ENCODE data around the gene IMMP1L.
A peak's percentile ranks its signal among the peaks of the same experiment; 100 is the strongest.

Gene IMMP1L

DNA sequence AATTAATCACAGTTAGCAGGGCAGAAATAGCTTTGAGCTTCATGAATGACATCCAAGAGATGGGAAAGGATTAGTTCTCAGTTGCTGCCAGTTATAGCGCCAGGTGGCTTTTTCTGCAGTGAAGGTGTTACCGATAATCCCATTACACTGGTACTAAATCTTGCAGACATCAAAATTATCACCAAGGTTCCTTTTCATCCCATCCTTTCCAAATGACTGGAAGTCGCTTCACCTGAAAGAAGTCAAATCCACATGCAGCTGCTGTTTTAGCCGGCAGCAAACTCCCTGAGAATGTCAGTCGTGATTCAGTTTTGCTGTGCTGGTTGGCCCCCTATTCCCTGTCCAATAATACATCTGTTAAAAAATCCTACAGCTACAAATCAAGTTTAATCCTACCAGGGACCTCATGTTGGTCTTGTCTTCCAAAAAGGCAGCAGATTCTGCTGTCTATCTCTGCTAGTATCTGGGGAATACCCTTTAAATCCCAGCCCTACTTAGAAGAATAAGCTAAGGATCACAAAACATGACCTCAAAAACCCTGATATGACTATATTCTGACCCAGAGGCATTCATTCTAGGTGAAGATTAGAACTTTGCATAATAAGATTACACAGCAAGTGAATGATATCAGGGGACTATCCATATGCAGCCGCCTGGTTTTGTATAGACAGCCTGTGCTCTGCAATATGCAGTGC lies 31.7 kb downstream of the IMMP1L start:
- FAIRE-seq: no peak
- no peak for DNase-seq (ENCODE audit: insufficient read length, low spot score)

DNA sequence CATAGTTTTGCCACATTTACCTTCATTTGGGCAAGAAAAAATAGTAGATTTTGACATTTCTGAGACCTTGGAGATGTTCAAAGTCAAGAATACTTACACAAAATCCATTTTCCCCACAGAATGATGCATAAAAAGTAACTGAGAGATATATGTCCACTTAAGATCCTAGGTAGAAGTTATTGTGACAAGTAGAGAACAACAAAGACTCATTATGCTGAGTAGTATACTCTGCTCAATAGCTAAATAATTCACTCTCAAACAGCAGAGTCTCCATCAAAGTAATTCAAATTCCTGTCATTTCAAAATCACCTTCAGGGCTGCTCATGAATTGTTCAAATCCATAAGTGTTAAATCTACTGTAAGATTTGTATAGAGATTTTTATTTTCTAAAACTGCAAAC lies 35.3 kb downstream of the IMMP1L start:
- DNase-seq (ENCODE audit: insufficient read length, low spot score): no peak
- FAIRE-seq: no peak

DNA sequence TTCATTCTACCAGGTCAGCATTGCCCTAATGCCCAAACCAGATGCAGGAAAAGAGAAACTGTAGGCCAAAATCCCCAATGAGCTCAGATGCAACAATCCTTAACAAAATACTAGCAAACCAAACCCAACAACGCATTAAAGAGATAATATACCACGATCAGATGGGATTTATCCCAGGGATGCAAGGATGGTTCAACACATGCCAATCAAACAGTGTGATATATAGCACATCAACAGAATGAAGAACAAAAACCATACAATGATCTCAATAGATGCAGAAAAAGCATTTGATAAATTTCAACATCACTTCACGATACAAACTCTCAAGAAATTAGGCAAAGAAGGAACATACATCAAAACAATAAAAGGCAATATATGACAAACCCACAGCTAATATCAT lies 45.0 kb downstream of the IMMP1L start:
- FAIRE-seq: no peak
- no peak for DNase-seq (ENCODE audit: insufficient read length, low spot score)

DNA sequence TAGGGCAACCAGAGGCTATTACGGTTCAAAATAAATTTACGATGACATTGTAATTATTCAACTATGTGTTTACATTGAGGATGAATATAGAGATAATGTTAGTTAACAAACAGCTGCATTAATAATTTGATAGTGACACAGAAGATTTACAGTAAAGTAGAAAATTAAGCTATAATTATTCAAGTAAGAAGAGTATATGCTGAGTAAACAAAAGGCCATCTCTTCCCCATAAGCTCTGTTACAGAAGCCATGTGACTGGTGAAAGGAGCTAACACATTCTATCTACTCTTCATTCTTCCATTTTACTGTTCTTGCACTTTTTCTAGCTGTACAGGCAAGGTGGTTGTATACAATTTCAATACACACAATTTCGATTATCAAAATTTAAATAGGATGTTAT lies 54.2 kb downstream of the IMMP1L start:
- no peak for FAIRE-seq
- no peak for DNase-seq (ENCODE audit: insufficient read length, low spot score)

DNA sequence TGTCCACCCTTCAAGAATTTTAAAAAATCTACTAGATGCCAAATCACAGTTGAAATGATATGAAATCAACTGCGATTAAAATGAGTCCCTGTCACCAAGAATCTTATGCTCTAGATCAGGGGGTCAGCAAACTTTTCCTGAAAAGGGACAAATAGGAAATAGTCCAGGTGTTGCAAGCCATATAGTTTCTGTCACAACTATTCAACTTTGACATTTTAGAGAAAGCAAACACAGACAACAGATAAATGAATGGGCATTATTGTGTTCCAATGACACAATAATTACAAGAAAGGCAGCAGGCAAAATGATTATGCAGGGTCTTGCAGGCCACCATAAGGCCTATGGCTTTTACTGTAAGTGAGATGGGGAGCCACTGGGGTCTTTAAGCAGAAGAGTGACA lies 58.6 kb downstream of the IMMP1L start:
- FAIRE-seq (no peak), DNase-seq (ENCODE audit: insufficient read length, low spot score) (no peak)

DNA sequence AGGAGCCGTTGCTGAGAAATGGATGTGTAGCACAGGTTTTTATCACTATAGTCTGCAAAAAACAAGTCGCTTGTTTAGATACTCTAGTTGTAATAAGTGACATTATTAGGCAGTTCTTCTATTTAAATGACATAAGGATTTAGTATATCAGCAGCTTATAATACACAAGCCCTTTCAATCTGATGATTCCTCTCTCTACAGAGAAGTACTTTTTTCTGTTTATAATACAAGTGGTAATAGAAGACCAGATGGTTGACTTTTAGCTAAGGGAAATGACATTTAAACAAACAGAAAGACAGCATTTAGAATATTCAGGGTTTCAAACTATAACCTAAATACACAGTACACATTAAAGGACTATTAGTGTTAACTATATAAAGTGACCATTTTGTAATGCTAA lies 60.4 kb downstream of the IMMP1L start:
- DNase-seq (ENCODE audit: insufficient read length, low spot score) (no peak), FAIRE-seq (no peak)

DNA sequence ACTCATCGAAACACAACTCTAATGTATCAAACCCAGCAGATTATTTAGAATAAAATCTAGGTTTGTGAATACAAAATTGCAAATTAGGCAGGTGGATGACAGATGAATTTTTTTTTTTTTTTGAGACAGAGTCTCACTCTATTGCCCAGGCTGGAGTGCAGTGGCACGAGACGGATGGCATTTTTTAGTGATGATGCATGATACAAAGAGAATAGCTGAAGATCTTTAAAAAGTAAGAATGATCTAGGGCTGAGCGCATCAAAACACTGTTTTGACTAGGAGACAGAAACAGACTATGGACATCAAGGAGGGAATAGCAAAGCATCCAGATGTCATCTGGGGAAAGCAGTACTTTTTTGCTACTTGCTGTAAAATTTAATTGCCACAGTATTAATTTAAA lies 63.8 kb downstream of the IMMP1L start:
- FAIRE-seq: no peak
- DNase-seq (ENCODE audit: insufficient read length, low spot score): no peak

DNA sequence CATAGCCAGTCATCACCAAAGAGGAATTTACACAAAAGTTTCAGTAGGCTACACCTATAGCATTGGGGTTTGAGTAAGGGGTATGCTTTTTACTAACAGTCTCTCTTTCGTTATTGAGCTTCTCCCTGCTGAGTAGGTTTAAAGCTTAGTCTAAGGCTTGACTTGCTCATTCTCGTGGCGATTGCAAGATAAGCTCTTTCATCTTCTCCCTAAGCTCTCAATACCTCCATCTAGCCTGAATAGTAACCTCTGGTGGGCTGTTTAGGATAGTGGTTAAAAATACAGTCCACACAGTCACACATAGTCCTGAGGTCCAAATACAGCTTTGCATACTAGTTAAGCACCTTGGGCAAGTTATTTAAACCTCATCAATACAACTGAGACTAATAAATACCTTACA lies 65.6 kb downstream of the IMMP1L start:
- FAIRE-seq (no peak), DNase-seq (ENCODE audit: insufficient read length, low spot score) (no peak)

DNA sequence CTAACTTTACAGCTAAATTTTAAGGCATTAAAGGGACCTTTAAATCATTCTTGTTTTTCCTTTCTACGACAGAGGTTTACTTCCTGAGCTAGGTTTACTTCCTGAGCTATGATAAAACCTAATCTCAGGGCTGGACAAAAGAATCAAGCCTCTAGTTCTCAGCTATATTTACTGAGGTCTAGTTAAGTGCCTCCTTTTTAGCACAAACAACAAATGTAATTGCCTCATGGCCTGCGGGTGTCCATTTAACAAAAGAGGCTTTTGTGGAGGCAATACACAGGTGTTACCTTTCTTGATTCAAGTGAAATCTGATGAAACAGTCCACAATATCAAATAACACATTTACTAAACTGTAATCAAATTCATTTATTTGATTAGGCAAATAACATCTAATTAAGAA lies 67.3 kb downstream of the IMMP1L start:
- FAIRE-seq (no peak), DNase-seq (ENCODE audit: insufficient read length, low spot score) (no peak)

DNA sequence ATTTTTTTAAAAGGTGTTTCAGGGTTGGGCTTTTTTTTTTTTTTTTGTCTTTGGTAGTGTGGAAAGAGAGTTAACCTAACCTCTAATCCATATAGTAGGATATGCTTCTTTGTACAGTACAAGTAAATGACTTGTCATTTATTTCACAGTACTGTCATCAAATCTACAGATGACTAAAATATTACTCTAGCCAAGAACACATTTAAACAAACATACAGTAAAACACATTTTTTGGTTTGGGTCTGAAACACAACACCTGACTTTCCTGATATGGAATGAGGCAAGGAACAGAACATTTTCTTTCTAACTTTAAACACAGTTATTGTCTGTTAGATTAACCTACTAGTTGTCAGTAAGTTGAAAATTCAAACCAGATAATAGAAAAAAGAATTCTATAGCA lies 68.1 kb downstream of the IMMP1L start:
- FAIRE-seq (peak; percentile 28), DNase-seq (ENCODE audit: insufficient read length, low spot score) (no peak)

DNA sequence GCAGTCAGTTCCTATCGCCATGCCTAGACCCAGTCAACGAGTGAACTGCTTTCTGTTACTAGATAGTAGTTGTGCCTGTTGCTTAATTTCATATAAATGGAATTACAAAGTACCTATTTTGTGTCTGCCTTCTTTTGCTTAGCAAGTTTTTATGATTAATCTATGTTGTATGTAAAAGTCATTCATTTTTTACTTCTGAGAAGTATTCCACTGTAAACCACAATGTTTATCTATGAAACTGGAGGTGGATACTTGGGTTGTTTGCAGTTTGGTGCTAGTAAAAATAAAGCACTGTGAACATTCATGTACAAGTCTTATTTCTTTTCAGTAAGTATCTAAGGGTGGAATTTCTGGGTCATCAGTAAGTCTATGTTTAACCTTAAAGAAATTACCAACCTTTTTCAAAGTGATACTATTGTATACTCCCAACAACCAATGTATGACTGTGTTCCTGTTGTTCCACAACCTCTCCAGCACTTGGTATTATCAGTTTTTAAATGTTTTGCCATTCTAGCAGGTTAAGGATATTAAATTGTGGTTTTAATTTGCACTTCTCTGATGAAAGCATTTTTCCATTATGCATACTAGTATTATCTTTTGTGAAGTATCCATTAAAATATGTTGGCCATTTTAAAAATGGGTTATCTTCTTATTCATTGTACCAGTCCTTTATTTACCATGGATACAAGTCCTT lies 71.5 kb downstream of the IMMP1L start:
- no peak for DNase-seq (ENCODE audit: insufficient read length, low spot score)
- no peak for FAIRE-seq

DNA sequence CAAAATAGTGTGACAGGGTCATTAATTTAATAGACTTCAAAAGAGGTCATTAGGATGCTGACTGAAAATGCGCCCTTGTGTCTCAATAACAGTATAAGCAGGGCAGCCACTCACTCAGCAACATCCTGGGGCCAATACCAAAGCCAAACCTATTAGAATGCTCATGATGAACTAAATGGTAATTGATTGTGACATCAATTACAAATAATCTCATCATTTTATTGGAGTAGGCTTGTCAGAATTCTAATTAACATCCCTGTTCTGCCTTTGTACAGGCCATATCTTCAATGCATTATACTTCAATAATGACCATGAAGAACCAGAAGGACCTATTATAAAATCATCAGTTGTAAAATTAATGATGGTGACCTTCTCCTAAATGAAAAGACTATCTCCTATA lies 75.6 kb downstream of the IMMP1L start:
- FAIRE-seq (no peak), DNase-seq (ENCODE audit: insufficient read length, low spot score) (no peak)

DNA sequence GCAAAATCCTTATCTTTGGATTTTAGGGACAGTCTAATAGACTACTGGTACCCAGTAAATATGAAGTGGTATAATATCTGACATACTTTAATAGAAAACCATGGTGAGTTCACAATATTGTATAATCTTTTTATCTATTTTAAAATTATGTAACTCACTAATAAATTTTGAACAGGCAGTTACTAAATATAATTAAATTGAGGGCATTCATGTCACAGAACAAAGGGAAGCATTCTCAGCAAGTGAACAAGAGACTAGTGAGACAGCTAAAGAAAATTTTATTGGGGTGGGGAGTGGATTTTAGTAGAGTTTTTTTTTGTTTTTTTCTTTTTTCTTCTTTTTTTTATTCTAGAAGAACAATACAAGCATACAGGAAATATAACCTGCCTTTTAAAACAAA lies 84.8 kb downstream of the IMMP1L start:
- DNase-seq (ENCODE audit: insufficient read length, low spot score) (no peak), FAIRE-seq (no peak)

DNA sequence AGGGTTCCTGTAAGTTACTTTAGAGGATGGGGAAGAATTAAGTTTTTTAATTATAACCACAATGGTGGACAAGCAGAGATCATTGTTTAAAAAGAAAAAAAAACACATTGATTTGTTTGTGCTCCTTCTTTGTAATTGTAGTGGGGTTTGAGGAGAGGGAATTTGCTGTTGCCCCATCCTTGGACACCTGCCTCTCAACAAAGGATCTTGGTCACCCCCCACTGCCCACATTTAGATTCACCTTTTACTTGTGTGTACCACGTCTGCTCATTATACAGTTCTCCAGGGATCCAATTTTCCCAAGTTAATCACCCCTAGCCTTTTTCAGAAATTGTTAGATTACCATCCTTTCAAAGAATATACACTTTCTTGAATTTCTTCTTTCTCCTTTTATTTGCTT lies 86.7 kb downstream of the IMMP1L start:
- DNase-seq (ENCODE audit: insufficient read length, low spot score) (no peak), FAIRE-seq (no peak)

DNA sequence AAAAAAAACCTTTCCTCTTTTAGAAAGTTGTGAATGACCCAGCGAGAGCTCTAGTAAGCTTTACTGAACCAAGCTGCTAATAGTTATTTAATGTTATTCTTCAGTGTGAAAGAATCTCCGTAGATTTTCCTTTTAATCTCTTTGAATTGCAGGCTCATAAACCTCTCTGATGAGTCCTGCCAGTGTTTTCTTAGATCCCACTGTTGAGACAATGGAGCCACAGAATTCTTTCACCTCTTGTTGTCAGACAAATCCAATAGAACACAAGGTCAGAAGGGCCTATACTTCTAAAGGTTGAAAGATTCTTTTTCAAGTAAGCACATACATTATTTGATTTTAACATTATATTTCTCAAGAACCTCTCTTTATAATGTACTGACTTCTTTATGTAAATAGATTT lies 87.6 kb downstream of the IMMP1L start:
- FAIRE-seq: no peak
- DNase-seq (ENCODE audit: insufficient read length, low spot score): no peak

DNA sequence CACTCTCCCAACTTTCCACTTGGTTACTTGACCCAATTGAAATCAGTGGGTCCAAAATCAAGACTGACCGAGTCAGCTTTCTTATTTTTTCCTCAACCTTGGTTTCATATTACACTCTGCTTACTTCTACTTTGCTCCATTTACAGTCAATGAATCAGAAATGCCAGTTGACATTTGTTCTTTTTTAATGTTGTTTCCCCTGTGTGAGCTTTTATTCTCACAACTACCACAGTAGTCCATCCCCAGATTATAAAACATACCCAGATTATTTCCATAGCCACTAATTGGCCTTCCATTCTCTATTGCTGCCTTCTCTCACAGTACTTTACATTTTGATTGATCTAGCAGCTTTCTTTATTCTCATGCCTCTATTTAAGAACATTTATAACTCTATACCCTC lies 89.8 kb downstream of the IMMP1L start:
- no peak for FAIRE-seq
- DNase-seq (ENCODE audit: insufficient read length, low spot score): no peak

DNA sequence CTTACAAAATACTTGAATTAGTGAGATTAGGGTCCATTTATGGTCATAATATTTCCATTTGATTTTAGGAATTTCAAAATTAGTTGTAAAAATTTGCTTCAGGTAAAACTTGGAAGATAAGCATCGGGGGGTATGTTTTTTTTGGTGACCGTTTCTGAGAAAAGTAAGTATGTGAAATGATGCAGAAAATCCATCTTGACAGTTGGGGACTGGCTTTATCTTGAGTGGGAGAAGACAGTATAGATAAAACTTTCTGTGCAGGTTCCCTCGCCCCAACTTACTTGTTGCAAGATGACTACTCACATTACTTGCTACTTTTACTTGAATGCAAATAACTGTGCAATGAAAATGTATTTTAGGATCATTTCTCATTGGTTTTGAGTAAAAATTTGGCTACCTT lies 90.3 kb downstream of the IMMP1L start:
- FAIRE-seq: no peak
- DNase-seq (ENCODE audit: insufficient read length, low spot score): no peak

DNA sequence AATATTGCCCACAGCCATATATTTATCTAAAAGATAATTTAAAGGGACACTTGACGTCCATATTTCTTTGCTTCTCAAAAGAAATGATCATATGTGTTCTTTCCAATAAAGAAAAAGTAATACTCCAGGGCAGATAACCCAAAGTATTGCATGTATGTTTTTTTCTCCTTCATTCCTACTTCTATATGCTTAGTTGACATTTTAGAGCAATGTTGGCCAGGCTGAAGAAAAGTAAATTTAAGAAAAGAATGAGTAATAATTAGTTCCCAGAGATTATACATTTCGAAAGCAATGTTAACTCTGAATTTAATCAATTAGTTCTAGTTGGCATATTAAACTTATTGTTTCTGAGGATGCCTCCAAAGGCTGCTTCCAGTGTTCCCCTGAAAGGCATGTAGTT lies 91.6 kb downstream of the IMMP1L start:
- no peak for FAIRE-seq
- no peak for DNase-seq (ENCODE audit: insufficient read length, low spot score)

DNA sequence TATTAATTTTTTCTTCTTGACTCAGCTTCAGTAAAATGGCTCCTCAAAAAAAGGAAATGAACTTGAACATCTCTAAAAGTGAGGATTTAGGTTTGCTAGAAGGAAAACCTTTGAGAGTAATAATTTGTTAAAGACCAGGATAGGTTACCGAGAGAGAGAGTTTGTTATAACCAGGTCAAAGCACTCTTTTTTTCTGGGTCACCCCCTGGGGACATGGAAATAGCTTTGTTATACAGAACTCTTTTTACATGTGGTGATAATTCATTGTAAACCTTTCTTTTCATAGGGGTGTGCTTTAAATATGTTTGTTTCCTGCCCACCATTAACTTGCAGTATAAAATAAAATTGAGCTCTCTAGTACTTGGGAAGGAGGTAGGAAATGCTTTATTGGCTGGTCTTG lies 92.1 kb downstream of the IMMP1L start:
- no peak for FAIRE-seq
- DNase-seq (ENCODE audit: insufficient read length, low spot score): no peak

DNA sequence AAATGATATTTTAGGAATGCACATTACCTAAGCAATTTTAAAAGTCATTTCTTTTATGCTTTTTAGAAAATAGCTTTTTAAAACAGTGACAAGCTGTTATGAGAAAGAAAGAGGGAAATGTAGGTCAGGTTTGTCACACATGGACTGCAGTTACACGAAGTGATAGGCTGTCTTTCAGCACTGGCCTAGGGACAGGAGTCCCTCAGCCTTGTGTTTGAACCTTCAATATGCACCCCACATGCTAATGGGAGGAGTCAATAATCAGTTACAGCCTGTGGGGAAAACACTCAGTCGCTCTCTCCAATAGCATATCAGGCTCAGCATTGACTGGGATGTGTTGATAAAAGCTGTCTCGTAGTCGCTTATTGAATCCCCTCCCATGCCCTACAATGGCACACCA lies 94.0 kb downstream of the IMMP1L start:
- no peak for FAIRE-seq
- no peak for DNase-seq (ENCODE audit: insufficient read length, low spot score)

DNA sequence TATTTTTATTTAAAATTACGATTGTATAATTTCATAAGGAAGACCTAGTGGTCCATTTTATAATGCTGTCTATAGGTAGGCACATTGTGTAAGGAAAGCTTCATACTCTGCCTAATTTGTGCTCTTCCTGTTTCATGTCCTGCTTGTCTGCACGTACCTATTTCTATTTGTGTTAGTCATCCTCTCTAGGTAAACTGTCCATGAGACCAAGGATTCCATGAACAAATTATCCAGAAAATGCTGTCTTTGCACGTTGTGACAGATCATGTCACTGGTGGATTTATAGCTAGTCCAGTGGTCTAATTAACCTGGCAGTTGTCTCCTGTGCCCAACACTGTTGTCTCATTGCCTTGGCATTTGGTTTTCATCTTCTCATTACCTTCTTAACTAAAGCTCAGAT lies 95.1 kb downstream of the IMMP1L start:
- FAIRE-seq: no peak

DNA sequence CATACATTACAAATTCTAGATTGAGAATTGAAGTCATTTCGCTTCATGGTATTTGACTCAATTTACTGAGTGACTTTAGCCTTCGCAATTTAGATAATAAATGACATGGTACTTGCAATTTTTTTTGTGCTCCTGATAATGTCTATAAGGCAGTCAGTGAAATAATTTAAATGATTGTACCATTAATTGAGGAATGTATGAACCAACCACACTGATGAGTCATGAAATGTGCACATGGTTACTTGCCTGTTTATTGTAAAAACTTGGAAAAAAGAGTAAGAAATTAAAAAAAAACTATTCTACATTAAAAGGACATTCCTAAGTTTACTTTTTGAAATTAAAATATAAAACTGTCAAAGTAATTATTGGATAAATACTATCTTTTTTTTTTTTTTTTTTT lies 96.5 kb downstream of the IMMP1L start:
- no peak for FAIRE-seq
- no peak for DNase-seq (ENCODE audit: insufficient read length, low spot score)

More for the DNA sequence above, 95.1 kb downstream of the IMMP1L start:
- DNase-seq (ENCODE audit: insufficient read length, low spot score): no peak

DNA sequence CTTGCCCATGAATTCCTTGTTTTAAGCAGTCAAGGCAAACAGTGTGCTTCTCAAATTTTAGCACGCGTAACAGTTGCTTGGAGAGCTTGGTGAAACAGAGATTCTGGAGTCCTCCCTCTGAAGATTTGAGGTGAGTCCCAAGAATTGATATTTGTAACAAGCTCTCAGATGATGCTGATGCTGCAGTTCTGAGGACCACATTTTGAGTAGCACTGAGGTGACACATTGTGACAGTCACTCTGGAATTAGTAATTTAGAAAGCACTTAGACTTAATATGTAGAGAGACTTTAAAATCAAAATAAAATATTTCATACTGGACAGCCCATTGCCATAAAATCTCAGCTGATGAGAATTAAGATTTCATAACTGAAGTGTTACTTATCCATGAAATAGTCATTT lies 101.2 kb downstream of the IMMP1L start:
- DNase-seq (ENCODE audit: insufficient read length, low spot score) (no peak), FAIRE-seq (no peak)

Data from GM19239 (cell line).